Measurements from ENCODE around the gene UBXN4.

Gene UBXN4

DNA sequence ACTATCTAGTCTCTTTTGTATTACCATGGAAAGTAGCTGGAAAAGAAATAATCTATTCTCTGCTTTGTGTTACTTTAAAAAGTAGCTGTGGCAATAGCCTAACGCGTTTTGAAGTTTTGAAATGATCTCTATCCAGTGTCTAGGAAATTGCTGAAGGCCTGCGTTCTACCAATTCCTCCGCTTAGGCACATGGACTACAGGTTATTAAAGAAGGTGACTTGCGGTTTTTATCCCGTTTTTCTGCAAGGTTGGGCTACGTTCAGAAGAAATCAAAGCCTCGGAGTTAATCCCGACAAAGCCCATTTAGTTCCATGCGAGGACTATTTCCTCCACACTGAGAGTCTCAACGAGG, 636 bp upstream of the UBXN4 start:
- H3K4me3 ChIP-seq (ENCODE audit: low read length) = peak overlapping the region; percentile 86
- DNase-seq (ENCODE audit: low read depth) = no peak
- TF ChIP-seq, protein P1, sequence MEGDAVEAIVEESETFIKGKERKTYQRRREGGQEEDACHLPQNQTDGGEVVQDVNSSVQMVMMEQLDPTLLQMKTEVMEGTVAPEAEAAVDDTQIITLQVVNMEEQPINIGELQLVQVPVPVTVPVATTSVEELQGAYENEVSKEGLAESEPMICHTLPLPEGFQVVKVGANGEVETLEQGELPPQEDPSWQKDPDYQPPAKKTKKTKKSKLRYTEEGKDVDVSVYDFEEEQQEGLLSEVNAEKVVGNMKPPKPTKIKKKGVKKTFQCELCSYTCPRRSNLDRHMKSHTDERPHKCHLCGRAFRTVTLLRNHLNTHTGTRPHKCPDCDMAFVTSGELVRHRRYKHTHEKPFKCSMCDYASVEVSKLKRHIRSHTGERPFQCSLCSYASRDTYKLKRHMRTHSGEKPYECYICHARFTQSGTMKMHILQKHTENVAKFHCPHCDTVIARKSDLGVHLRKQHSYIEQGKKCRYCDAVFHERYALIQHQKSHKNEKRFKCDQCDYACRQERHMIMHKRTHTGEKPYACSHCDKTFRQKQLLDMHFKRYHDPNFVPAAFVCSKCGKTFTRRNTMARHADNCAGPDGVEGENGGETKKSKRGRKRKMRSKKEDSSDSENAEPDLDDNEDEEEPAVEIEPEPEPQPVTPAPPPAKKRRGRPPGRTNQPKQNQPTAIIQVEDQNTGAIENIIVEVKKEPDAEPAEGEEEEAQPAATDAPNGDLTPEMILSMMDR (conservative IDR thresholded peaks at IDR 0.05; ENCODE audit: low read depth, low read length) = no peak

DNA sequence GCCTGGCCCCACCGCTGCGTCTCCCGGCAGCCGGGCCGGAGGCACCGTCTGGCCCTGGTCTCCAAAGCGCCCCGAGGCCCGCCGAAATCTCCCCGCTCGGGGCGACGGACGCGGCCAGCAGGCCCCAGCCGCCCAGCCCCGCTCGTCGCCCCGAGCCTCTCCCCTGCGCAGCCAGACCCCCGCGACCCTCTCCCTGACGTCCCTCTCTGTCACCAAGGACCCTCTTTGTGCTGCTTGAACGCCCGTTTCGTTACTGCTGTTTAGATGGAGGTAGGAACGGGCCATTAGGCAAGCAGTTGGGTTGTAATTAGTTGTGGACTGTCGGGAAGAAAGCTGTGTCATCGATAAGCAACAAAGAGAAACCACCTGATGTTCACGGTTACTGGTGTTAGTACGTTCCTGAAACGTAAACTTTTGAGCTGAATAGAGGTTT, 686 bp downstream of the UBXN4 start:
- peak; percentile 52 for DNase-seq (ENCODE audit: low read depth)
- H3K4me3 ChIP-seq (ENCODE audit: low read length) = peak overlapping the region; percentile 86
- TF ChIP-seq, protein P1 (conservative IDR thresholded peaks at IDR 0.05; ENCODE audit: low read depth, low read length) = no peak

DNA sequence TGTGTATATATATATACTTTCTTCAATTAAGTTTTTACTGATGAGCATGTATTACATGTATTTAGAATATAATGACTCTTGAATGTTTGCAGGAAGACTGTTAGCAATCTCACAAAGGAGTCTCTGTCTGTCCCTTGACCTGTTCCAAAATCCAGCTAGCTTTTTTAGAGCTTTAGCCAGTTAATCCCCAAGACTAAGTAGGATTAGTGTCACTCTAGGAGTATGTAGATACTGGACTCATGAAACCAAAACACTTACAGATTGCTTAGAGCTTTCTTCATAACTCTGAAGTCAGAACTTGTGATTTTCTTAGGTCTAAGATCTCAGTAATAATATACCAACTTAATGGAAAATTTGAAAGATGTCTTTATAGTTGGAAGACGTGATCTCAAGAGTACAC, 2.2 kb downstream of the UBXN4 start:
- H3K4me3 ChIP-seq (ENCODE audit: low read length) = peak overlapping the region; percentile 86
- peak; percentile 95 for DNase-seq (ENCODE audit: low read depth)
- TF ChIP-seq, protein P1 (conservative IDR thresholded peaks at IDR 0.05; ENCODE audit: low read depth, low read length) = no peak

DNA sequence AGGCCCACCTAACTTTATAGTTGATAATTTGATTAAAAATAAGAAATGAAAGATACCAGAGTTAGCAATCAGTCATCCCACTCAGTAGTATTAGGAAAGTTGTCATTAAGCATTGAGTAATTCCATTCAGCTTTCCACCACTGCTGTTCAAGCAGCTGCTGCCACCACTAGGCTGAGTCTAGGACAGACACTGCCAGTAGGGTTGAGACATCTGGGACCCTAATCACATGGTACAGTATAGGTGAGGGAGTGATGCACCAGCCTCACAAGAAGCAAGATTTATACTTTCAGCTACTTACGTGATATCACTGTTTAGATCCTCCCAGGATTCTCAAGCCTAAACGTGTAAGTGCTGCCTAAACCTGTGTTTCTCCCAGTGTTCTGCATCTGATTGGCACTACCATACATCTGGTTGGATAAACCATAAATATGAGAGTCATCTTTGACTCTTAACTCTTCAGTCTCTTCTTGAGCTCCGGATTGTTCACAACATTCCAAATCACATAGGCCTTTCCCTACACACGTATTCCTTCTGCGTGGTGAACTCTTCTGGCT, 3.2 kb downstream of the UBXN4 start:
- DNase-seq (ENCODE audit: low read depth) = no peak
- TF ChIP-seq, protein P1 (conservative IDR thresholded peaks at IDR 0.05; ENCODE audit: low read depth, low read length) = peak; percentile 30
- H3K4me3 ChIP-seq (ENCODE audit: low read length) = peak overlapping the region; percentile 86

DNA sequence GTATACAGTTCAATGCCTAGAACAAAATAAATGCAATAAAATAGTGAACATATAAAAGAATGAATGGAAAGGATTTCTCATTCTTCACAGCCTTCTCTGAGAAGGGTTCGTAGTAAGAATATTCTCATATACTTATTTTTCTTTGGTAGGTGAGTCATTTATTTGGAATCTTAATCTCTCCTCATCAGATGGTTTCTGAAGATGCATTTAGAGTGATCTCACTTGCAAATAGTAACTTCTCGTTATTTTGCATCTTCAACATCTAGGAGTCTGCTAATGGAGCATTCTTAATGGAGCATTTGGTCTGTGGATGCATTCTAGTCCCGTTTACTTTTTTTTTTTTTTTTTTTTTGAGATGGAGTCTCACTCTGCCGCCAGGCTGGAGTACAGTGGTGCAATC, 3.9 kb downstream of the UBXN4 start:
- DNase-seq (ENCODE audit: low read depth) = peak; percentile 54
- TF ChIP-seq, protein P1 (conservative IDR thresholded peaks at IDR 0.05; ENCODE audit: low read depth, low read length) = no peak
- H3K4me3 ChIP-seq (ENCODE audit: low read length) = no peak overlapping the region

DNA sequence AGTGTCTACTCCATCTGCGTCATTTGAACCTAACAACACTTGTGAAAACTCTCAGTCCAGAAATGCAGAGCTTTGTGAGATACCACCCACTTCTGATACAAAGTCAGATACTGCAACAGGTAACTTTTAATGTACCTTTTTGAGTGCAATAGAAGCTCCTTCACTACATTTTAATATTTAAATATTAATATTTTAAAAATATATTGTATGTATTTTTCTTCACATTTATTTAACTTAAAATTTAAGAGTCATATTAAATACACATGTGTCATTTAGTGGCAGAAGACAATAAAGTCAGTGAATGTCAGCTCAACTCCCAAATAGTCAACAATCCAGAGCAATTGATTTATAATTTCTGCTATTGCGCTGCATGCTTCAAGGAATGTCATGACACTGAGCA, 13.9 kb downstream of the UBXN4 start:
- H3K4me3 ChIP-seq (ENCODE audit: low read length) = no peak overlapping the region
- TF ChIP-seq, protein P1 (conservative IDR thresholded peaks at IDR 0.05; ENCODE audit: low read depth, low read length) = no peak
- DNase-seq (ENCODE audit: low read depth) = no peak

DNA sequence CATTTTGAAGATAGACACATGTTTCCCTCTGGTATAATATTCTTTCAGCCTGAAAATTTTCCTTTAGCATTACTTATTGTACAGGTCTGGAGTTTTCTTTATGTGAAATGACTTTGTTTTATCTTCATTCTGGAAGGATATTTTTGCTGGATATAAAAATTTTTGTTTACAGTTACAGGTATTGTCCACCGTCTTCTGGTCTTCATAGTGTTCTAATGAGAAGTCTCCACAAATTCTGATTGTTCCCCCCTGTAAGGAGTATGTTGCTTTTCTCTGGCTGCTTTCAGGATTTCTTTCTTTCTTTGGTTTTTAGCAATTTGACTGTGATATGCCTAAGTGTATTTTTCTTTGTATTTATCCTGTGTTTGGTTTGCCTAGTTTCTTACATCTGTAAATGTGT, 15.0 kb downstream of the UBXN4 start:
- TF ChIP-seq, protein P1 (conservative IDR thresholded peaks at IDR 0.05; ENCODE audit: low read depth, low read length) = no peak
- DNase-seq (ENCODE audit: low read depth) = no peak
- H3K4me3 ChIP-seq (ENCODE audit: low read length) = no peak overlapping the region
